Cardiac fibroblast (primary cell): Measurements from ENCODE around the gene C10orf88.
A peak's percentile ranks its signal among the peaks of the same experiment; 100 is the strongest.
"Not testable (repeated sequence)": the region's sequence is repeated elsewhere in the genome, so short reads cannot be mapped to it uniquely, and the experiment has no call there.

Source experiments
- DNase-seq, 2 donors: peaks; one replicate each; pipeline versions ENCODE4 v3.0.0 to v3.0.0-alpha.2; 2010; ENCODE audit warnings: low read depth in 2 of 2
- H3K4me3 ChIP-seq, 2 donors: replicated peaks in 1 of 2; 1 replicate in 1 of 2; 2 replicates in 1 of 2; pipeline ENCODE4 v1.5.1; 2011; ENCODE audit warnings: low read depth in 2 of 2, low read length in 2 of 2, mild to moderate bottlenecking in 2 of 2, moderate library complexity in 1 of 2
- TF ChIP-seq, protein P1 (sequence below): IDR thresholded peaks from one replicate; pipeline ENCODE4 v1.5.1; 2011; ENCODE audit warnings: low read depth, mild to moderate bottlenecking, low read length, inconsistent platforms

The C10orf88 gene

DNA sequence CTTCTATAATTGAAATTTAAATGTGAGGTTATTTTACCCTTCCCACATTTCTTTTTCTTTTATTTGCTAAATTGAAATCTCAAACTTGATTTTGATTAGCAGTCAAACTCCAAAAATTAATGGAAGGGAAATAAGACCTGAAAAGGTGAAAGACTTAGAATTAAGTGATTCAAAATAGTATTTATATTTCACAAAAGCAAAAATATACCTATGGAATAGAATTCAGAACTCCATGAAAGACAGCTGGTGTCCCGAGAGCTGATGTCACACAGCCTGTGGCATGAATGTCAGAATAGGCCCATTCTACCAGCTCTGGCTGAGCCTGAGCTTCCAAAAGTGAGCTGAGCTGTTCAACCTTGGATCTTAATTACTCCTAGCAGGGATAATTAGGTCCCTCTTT lies 43.7 kb downstream of the C10orf88 start, which contains the start of gene FAM24A:
TSS of gene FAM24A (plus strand) at position 301 of the 400 bp plus-strand sequence. CDS start 1,025 bp downstream, outside the sequence.
- TF ChIP-seq, protein P1, sequence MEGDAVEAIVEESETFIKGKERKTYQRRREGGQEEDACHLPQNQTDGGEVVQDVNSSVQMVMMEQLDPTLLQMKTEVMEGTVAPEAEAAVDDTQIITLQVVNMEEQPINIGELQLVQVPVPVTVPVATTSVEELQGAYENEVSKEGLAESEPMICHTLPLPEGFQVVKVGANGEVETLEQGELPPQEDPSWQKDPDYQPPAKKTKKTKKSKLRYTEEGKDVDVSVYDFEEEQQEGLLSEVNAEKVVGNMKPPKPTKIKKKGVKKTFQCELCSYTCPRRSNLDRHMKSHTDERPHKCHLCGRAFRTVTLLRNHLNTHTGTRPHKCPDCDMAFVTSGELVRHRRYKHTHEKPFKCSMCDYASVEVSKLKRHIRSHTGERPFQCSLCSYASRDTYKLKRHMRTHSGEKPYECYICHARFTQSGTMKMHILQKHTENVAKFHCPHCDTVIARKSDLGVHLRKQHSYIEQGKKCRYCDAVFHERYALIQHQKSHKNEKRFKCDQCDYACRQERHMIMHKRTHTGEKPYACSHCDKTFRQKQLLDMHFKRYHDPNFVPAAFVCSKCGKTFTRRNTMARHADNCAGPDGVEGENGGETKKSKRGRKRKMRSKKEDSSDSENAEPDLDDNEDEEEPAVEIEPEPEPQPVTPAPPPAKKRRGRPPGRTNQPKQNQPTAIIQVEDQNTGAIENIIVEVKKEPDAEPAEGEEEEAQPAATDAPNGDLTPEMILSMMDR, result no peak
- no peak for DNase-seq
- H3K4me3 ChIP-seq, result no peak within 1 kb of the TSS

DNA sequence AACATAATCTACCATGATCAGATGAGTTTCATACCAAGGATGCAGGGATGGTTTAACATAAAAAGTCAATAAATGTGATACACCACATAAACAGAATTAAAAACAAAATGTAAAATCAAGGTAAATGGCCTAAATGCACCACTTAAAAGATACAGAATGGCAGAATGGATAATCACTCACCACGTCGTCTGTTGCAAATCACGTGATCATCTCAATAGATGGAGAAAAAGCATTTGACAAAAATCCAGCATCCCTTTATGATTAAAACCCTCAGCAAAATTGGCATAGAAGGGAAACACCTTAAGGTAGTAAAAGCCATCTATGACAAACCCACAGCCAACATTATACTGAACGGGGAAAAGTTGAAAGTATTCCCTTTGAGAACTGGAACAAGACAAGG lies 50.2 kb downstream of the C10orf88 start:
- H3K4me3 ChIP-seq, DNase-seq: not testable (repeated sequence)

DNA sequence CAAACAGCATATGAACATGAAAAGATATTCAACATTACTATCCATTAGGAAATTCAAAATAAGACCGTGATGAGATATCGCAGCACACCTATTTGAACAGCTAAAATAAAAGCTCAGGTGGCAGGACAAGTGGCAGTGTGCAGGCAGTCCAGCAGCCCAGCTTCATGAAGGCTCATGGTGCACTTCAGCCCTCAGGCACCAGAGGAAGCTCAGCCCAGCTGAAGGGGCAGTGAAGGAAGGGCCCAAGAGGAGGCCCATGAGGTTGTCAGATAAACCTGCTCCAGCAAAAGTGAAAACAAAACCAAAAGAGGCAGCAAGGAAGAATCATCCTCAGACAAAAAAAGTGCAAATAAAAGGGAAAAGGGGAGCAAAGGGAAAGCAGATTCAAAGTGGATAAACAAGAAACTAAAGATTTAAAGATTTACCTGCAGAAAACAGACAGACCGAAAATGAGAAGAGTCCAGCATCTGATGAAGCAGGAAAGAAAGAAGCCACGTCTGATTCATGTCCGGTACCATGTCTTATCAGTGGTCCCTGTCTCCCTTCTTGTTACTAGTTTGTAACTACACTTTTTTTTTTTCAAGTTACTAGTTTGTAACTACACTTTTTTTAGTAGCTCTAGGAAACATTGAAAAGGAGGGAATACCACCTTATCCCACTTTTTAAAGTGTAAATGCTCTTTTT lies 59.6 kb downstream of the C10orf88 start:
- TF ChIP-seq, protein P1, result no peak
- H3K4me3 ChIP-seq, result no peak overlapping the region
- DNase-seq, result no peak

- peak; percentile 27 to 39 for DNase-seq
Observed at GRCh38 chr10:122884166-122884565, 69.9 kb downstream of the C10orf88 start.

GRCh38 chr10:122882766-122883165 lies 71.3 kb downstream of the C10orf88 start:
- H3K4me3 ChIP-seq, result no peak overlapping the region
- no peak for DNase-seq
- TF ChIP-seq, protein P1, result no peak

More at GRCh38 chr10:122884166-122884565, 69.9 kb downstream of the C10orf88 start:
- TF ChIP-seq, protein P1, result no peak
- H3K4me3 ChIP-seq, result no peak overlapping the region
